ENCODE measurements around the gene FAM118A. TPM values are rescaled to one million over a fixed set of nuclear protein-coding genes. Genes with fewer than 3 reads are reported as not detected.
"Not testable (repeated sequence)": the region's sequence is repeated elsewhere in the genome, so short reads cannot be mapped to it uniquely, and the experiment has no call there.

The FAM118A gene
- 20.3 TPM for polyA plus RNA-seq (ENCODE audit: insufficient read length)

DNA sequence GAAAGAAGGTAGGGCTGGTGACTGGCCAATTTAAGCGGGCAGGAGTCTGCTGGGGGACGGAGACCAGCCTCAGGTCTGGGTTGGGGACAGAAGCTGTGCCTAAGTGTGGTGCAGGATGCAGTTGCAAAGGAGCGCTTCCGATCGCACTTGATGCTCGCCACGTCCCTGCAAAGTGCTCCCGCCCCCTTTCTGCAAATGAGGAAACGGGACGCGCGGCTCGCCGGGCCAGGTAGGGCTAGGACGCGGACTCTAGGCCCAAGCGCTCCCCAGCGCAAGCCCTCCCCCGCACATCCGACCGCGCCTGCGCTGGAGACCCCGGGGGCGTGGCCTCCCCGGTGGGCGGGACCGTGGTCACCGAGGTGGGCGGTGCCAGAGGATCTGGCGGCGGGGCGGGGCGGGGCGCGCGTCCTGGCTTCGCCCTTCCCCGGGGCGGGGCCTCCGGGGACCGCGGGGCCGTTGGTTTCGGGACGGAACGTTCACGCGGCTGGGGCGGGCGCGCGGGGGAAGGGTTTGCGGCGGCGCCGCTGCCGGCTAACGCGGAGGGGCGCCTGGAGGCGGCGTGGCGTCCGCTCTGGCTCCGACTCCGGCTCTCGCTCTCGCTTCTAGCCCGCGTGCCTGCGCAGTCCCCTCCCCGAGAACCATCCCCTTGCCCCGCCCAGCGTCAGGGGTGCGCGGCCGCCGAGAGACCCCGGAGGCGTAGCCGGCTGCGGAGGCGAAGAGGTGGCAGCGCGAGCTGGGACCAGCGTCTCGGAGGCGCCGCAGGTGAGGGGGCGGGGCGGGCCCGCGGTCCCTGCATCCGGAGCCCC is at the start of gene FAM118A:
TSS of gene FAM118A (plus strand) at position 513 of the 806 bp plus-strand sequence. CDS start 12,446 bp downstream, outside the sequence.
- peak; percentile 56 for DNase-seq (ENCODE audit: low read depth)

DNA sequence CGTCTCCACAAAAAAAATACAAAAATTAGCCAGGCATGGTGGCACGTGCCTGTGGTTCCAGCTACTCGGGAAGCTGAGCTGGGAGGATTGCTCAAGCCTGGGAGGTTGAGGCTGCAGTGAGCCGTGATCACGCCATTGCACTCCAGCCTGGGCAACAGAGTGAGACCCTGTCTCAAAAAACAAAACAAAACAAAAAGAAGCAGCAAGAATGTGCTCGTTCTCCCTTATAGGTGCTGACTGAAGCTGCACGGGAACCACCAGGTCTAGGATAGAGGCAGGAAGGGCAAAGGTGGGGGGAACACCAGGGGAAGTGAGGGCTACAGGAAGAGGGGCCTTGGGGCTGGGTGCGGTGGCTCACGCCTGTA is 49.4 kb upstream of the FAM118A start:
- not testable (repeated sequence) for DNase-seq (ENCODE audit: low read depth)

DNA sequence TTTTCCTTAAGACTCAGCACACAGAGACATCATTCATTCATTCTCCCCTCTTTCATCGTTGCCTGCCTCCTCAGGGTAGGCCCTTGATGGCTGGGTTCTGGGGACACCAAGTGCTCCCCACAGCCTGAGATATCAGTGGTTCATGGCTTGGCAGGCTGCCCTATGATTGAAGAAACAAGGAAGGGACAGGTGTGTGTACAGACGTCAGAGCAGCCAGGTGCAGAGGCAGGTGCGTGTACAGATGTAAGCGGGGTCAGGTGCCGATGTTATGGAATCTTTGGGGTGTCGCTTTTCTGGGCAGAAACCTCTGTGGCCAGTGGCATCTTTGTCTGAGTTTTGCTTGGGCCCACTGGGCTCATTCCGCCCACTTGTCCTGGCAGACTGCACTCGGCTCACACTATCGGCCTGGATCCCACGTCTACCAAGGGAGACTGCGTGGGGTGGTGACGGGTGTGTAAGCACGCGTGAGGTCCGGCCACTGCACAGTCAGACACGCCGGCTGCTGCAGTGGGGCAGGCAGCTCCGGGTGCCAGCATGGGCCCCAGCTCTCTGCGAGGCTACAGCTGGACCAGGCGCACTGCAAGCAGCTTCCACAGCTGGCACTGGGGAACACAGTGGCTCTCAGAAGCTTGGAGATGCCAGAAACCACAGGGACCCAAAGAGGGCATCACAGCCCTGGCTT is 48.2 kb upstream of the FAM118A start:
- no peak for DNase-seq (ENCODE audit: low read depth)

DNA sequence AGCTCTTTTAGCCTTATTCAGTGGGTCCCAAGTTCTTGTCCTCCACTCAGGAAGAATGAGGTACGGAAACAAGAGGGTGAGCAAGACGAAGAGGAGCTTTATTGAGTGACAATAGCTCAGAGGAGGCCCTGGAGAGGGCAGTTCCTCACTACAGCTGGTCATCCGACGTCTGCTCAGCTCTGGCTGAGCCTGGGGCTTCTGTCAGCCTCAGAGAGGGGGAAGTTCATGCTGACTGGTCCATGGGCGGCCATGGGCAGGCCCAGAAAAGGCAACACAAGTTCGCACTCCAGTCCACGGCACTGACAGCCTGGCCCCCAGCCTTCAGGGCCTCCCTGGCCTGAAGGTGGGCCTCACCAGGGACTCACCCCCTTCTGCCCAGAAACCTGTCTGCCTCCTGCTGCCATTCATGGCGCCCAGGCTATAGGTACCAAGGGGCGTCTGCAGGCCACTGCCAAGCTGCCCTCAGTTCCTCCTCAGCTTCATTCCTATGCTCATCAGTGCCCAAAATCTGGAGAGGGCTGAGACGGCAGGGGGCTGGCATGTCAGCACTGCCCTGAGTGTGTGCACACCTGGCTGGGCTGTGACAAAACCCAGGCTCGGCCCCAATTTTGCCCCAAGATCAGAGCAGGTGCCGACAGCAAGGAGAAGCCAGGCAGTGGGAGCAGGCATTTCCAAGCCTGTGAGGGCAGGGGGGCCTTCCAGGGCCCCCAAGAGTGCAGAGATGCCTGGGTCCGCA is 47.4 kb upstream of the FAM118A start:
- no peak for DNase-seq (ENCODE audit: low read depth)

DNA sequence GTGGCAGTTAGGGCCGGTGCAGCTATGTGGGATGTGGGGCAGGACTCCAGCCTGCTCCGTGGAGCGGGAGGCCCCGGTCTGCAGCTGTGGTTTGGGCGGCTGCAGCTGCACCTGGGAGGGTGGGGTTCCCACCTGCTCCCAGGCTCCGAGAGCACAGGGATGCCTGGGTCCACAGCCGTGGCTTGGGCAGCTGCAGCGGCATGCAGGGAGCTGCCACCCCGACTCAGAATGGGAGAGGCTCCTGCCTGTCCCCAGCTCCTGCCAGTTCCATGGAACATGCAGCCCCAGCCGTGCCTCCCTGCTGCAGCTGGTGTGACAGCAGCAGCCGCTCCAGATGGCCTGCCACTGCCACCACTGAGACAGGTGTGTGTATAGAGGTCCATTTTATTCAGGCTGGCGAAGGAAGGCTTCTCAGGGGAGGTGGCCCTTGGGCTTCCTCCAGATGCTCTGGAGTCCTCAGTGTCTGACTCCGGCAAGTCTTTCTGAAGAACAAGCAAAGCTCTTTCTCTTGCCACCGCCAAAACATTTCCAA is 46.7 kb upstream of the FAM118A start:
- DNase-seq (ENCODE audit: low read depth): no peak

DNA sequence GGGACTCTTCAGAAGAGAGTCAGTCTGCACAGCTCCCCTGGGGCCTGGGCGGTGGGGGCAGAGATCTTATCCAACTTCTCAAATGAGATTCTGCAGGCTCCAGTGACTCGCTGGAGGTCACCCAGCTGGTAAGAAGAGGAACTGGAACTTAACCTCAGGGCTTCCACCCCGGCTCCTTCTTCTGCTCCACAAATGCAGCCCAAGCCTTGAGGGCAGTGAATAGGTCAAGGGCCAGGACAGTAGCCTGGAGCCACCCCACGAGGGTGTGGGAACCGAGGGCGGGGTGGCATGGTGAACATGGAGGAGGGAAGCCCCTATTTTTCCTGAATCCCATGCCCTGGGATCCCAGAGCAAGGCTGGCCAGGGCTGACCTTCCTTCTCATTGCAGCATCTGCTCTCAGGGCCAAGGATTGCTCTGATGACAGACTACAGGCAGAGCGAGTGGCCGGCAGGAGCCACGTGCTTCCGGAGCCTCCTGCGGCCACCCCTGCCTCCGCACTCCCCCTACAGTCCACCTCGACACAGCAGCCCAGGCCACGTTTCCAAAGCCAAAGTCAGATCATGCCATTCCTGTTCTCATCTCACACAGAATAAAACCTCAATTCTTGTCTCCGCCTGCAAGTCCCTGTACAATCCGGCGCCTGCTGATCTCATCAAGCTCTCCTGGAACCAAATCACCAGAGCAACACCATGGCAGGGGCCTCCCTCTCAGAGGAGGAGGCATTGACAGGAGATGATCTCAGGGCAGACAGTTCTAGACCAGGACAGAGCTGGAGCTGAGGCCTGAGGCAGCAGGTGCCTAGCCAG is 46.1 kb upstream of the FAM118A start:
- DNase-seq (ENCODE audit: low read depth): peak; percentile 48

DNA sequence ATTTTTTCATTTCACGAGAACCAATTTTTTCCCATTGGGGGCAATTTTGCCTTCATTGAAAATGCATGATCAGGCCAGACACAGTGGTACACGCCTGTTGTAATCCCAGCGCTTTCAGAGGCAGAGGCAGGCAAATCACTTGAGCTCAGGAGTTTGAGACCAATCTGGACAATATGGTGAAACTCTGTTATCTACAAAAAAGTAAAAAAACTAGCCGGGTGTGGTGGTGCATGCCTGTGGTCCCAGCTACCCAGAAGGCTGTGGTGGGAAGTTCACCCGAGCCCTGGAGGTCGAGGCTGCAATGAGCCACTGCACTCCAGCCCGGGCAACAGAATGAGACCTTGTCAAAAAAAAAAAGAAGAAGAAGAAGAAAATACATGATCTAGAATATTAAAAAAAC is 44.2 kb upstream of the FAM118A start:
- DNase-seq (ENCODE audit: low read depth): no peak

DNA sequence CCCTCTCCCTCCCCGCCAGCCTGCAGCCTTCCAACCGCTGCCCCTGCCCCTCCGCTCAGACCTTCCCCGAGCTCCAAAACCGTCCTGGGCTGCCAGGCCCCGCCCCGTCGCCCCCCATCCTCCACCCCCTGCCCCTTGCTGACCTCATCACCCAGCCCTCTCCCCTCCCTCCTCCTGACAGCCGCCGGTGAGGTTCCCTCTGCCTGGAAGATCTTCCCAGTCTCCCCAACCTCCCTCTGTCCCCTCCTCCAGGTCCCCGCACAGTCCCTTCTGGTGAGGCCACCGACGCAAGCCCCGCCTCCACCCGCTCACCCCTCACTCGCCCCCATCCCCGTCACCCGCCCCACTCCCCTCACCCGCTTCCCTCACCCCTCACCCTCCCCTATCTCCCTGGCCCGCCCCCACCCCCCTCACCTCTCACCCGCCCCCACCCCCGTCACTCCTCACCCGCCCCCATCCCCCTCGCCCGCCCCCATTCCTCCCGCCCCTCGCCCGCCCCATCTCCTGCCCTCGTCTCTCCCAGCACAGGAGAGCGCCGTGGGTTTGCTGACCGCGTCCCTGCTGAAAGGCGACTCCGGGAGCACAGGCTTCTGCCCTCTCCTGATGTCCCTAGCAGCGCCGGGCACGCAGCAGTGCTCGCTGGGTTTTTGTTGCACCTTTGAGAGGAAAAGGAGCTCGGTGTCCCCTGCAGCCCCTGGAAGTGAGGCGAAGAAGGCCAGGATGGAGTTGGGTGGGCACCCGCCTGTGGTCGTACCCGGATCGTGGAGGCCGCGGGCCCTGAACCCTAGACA is 41.4 kb upstream of the FAM118A start:
- no peak for DNase-seq (ENCODE audit: low read depth)

DNA sequence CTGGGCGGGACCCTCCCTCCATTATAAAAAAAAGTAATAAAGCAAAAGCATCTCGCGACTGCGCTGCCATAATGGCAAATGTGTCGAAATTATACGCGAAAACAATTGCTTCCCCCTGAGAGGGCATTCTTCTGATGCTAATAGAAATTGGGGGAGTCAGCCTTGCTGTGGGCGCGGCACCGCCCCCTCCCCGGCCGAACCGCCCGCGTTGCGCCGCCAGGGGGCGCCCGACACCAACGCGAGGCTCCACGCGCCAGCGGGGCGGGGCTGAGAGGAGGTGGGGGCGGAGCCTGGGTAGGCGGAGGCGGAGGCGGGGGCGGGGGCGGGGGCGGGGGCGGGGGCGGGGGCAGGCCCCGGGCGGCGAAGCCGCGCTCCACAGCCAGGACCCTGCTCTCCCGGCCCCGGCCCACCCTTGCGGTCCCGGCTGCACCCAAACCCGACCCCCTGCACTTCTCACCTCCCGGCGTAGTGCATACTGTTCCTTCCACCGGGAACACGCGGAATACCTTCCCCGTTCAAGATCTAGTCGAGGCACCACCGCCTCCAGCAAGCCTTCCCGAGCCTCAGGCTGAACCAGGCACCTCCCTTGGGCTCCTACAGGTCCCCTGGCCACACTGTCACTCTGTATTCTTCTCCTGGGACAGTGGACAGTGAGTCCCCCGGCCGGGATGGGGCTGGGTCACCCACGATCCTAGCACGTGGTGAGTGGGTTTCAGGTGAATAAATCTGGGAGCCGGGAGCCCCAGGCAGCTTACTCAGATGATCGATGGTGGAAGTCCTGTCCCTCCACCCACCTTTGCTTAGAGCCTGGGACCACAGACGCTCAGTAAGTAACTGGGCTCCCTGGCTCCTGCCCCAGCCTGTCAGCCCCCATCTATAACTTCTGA is 40.5 kb upstream of the FAM118A start:
- DNase-seq (ENCODE audit: low read depth): peak; percentile 61

DNA sequence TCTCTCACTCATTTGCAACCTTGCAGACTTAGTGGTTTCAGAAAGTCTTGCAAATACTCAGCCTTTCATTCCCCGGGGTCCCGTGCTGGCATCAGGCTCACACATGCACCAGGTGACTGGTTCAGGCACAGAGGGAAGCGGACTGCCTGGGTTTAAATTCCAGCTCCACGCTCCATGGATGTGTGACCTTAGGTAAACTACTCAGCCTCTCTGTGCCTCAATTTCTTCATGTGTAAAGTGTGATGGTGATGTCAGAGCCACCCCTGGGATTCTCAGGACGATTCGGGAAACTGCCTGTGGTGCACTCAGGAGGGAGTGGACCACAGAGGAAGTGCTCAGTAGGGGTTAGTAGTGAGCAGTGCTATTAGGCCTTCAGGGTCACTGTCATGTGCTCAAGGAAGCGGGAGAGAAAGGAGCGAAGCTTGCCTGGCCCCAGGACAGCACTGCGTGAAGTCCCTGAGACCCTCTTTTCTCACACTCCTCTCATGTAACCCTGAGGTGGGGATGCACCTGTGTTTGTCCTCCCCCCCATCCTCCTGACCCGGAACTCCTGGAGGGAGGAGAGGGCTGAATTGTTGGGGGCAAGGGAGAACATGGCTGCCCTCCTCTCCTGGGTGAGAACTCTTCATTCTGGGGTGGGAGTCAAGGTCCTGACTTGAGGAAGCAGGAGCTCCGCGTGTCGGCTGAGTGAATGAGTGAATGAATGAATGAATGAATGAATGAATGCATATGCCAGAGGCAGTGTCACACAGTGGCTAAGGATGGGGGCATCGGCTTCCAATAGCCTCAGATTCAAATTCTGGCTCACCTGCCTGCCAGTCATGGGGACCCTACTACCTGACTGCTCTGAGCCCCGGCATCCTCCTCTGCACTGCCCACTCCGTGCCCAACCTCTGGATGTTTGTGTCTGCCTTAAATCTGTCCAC is 39.4 kb upstream of the FAM118A start:
- DNase-seq (ENCODE audit: low read depth): no peak

DNA sequence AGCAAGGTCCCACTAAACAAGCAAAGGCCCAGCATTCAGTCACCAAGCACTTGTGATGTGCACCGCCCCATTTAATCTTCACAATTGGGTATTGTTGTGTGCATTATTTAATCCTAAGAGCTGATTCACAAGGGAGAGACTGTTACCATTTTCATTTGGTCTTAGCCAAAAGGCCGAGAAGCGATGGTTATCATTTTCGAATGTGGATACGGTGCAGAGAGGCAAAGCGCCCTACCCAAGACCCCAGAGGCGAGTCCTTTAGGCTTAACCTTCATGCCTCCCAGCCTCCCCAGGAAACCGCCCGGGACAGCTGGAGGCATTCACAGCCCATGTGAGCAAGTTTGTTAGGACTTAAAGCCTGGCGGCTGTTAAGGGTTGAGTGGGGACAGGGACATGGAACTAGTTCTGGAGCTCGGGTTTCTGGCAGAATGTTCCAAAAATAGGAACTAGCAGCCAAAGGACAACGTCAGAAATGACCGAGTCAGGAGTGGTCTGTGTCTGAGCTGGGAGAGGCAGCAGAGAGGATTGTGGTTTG is 38.0 kb upstream of the FAM118A start:
- peak; percentile 81 for DNase-seq (ENCODE audit: low read depth)

DNA sequence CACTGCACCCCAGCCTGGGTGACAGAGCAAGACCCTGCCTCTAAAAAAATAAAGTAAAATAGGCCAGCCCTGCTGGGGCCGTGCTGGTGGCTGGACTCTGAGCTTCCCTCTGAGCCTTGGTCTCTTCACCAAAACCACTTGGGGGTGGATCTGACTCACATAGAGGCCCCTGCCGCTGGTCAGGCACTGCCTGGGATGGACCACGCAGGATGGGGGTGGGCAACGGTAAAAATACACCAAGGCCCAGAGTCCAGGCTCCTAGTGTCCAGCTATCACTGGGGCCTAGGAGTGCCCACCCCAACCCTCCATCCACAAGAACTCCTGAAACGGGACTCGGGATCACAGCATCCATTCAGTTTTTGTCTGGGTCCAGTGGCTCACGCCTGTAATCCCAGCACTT is 37.2 kb upstream of the FAM118A start:
- no peak for DNase-seq (ENCODE audit: low read depth)

DNA sequence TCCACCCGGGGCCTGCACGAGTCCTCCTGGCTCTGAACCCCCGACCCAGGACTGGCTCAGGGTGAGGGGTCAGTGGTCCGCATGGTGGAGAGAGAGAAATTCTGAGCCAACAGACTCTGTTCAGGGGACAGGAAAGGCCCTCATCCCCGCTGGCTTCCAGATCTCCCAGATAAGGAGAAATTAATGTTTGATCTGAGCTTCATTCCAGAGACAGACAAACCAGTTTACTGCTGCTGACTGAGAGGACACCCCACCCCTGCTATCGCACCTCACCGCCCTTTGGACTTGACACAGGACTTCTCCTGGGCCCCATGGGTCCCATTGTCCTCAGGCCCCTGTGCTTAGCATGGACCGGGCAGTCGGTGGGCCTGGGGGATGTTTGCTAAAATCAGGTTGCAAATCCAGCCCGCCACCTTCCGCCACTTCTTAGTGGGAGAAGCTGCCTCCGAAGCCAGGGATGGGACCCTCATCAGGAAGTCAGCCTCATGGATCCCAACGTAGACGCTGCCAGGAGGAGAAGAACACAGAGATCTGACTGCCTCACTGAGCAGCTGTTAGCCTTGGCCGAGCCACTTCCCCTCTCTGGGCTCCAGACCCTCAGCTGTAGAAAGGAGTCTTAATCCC is 36.2 kb upstream of the FAM118A start:
- DNase-seq (ENCODE audit: low read depth): no peak

DNA sequence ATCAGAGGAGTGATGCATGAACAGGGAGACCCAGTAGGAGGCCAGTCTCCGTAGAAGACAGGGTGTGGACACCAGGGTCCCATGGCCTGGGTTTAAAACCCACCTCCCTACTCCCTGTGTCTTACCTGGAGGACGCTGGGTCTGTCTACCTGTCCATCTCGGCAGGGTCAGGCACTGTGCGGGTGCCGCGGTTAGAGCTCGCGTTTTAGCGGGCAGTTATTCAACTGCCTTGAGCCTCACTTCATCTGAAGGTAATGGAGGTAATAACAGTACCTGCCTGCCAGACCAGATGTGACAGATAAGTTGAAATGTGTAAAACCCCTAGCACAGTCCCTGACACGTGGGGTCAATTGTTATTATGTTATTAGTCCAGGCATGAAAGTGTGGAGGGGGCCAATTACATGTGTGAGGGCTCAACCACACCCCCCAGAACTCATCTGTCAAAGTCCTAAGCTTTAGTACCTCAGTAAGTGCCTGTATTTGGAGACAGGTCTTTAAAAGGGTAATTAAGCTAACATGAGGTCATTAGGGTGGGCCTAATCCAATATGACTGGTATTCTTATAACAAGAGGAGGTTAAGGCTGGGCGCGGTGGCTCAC is 33.1 kb upstream of the FAM118A start:
- DNase-seq (ENCODE audit: low read depth): no peak

DNA sequence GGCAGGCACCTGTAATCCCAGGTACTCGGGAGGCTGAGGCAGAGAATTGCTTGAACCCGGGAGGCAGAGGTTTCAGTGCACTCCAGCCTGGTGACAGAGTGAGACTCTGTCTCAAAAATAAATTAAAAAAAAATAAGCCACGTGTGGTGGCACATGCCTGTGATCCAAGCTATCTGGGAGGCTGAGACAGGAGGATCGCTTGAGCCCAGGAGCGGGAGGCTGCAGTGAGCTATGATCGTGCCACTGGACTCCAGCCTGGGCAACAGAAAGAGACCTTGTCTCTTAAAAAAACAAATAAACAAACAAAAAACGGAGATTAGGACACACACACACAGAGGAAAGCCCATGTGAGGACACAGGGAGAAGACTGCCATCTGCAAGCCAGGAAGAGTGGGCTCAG is 32.0 kb upstream of the FAM118A start:
- DNase-seq (ENCODE audit: low read depth): not testable (repeated sequence)

DNA sequence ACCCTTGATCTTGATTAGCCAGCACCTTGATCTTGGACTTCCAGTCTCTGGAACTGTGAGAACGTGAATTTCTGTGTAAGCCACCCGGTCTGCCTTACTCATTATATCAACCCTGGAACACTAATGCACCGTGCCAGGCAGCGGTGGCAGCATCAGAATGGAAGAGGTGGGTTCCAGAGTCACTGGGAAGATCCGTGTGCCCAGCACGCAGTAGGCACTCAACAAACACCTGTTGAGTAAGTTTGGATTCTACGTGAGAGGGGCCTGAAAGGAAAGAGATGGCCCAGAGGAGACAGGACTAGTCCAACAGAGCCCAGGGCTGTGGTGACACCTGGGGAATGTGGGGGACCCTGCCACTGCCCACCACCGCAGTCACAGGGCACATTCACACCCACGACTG is 31.6 kb upstream of the FAM118A start:
- no peak for DNase-seq (ENCODE audit: low read depth)

DNA sequence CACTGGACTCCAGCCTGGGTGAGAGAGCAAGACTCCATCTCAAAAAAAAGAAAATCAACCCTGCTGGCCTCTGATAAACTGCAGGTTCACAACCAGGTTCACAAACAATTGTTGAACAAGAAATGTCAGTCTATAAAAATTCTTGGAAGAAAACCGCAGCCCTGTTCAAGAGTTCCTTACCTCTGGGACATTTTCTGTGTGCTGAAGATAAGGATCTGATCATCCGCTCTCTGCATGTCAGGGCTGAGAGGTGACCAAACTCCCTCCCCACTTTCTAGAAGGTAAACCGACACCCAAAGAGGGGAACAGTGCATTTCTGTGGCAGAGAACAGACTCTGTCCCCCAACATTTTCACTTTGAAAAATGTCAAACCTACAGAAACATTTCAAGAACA is 29.1 kb upstream of the FAM118A start:
- no peak for DNase-seq (ENCODE audit: low read depth)

All from forelimb muscle (tissue), 1 donor.